Astrocyte (in vitro differentiated cells and primary cell): Measurements from ENCODE around the gene POLR2I. TPM values are rescaled to one million over a fixed set of nuclear protein-coding genes. Genes with fewer than 3 reads are reported as not detected.

Experiments
- DNase-seq: peaks from one replicate; pipeline ENCODE4 v3.0.0-alpha.2; 2010; ENCODE audit warnings: low read depth
- FAIRE-seq: peaks from 2 replicates; lab custom pipeline; 2011; peaks lifted over from hg19 to GRCh38; lab: Jason Lieb, UNC
- H2AFZ ChIP-seq: 2 replicates; pipeline ENCODE4 v1.6.0; 2012; ENCODE audit warnings: low read depth, low read length, inconsistent platforms
- H3K27ac ChIP-seq: 2 replicates; pipeline ENCODE4 v1.5.1; 2011; ENCODE audit warnings: low read depth, low read length, inconsistent platforms
- H3K27me3 ChIP-seq: 2 replicates; pipeline ENCODE4 v1.6.0; 2011; ENCODE audit warnings: low read length, inconsistent platforms; ENCODE audit not compliant: insufficient read depth
- H3K36me3 ChIP-seq: 2 replicates; pipeline ENCODE4 v1.5.1; 2011; ENCODE audit warnings: low read length, inconsistent platforms; ENCODE audit not compliant: insufficient read depth
- H3K4me1 ChIP-seq: 2 replicates; pipeline ENCODE4 v1.5.1; 2011; ENCODE audit warnings: low read length, inconsistent platforms; ENCODE audit not compliant: insufficient read depth
- H3K4me2 ChIP-seq: 2 replicates; pipeline ENCODE4 v1.6.0; 2012; ENCODE audit warnings: low read length, inconsistent platforms
- H3K4me3 ChIP-seq: 2 replicates; pipeline ENCODE4 v1.5.1; 2011; ENCODE audit warnings: low read depth, mild to moderate bottlenecking, low read length, inconsistent platforms; ENCODE audit not compliant: insufficient read depth
- H3K79me2 ChIP-seq: 2 replicates; pipeline ENCODE4 v1.6.0; 2012; ENCODE audit warnings: mild to moderate bottlenecking, low read length, inconsistent platforms; ENCODE audit not compliant: insufficient read depth
- H3K9ac ChIP-seq: 2 replicates; pipeline ENCODE4 v1.6.0; 2012; ENCODE audit warnings: mild to moderate bottlenecking, low read length, inconsistent platforms
- H3K9me3 ChIP-seq: 2 replicates; pipeline ENCODE4 v1.5.1; 2012; ENCODE audit warnings: low read depth, mild to moderate bottlenecking, low read length, inconsistent platforms; ENCODE audit not compliant: insufficient read depth
- H4K20me1 ChIP-seq: 2 replicates; pipeline ENCODE4 v1.6.0; 2012; ENCODE audit warnings: low read length, inconsistent platforms; ENCODE audit not compliant: insufficient read depth
- H3K27ac Mint-ChIP-seq: one replicate; pipeline ENCODE4 v1.8.0; 2021; ENCODE audit warnings: mild to moderate bottlenecking, mixed read lengths; ENCODE audit not compliant: unreplicated experiment
- H3K27me3 Mint-ChIP-seq: one replicate; pipeline ENCODE4 v1.8.0; 2021; ENCODE audit warnings: low read depth, mixed read lengths; ENCODE audit not compliant: unreplicated experiment
- H3K36me3 Mint-ChIP-seq: one replicate; pipeline ENCODE4 v1.8.0; 2021; ENCODE audit warnings: low read depth, mixed read lengths; ENCODE audit not compliant: unreplicated experiment
- H3K4me1 Mint-ChIP-seq: one replicate; pipeline ENCODE4 v1.8.0; 2021; ENCODE audit warnings: low read depth, mixed read lengths; ENCODE audit not compliant: unreplicated experiment
- H3K4me3 Mint-ChIP-seq: one replicate; pipeline ENCODE4 v1.8.0; 2021; ENCODE audit warnings: mild to moderate bottlenecking, moderate library complexity, mixed read lengths; ENCODE audit not compliant: unreplicated experiment
- H3K9me3 Mint-ChIP-seq: one replicate; pipeline ENCODE4 v1.8.0; 2021; ENCODE audit warnings: mild to moderate bottlenecking, mixed read lengths; ENCODE audit not compliant: unreplicated experiment
- CTCF ChIP-seq: IDR thresholded peaks from 2 replicates; pipeline ENCODE4 v1.5.1; 2011; ENCODE audit warnings: low read depth, mild to moderate bottlenecking, inconsistent platforms, low read length, moderate library complexity; ENCODE audit not compliant: insufficient read depth
- EZH2 ChIP-seq: IDR thresholded peaks from 2 replicates; pipeline ENCODE4 v1.6.1; 2012; ENCODE audit warnings: mild to moderate bottlenecking, low read length, inconsistent platforms; ENCODE audit not compliant: insufficient read depth
- total RNA-seq: library from RNA; stranded (reverse); gene quantifications from 2 replicates; pipeline ENCODE4 v1.2.1, GENCODE V29; 2021

Gene POLR2I
- total RNA-seq, 1 donor from 2014 or later: 65.1 TPM

DNA sequence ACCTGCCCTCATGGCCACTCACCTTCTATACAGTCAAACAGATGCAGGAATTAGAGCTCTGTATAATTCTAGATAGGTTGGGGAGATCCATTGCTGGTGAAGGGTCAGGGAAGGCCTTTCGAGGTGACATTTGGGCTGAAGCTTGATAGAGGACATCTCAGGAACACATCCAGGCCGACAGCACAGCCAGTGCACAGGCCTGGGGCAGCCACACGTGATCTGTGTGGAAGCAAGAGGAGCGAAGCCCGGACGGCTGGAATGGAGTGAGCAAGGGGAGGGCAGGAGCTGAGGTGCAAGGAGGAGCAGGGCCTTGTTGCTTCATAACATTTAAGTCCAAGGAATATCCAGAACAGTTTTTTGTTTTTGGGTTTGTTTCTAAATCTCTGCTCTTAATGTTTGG is 8.2 kb downstream of the POLR2I start:
- Histone ChIP-seq H3K79me2 (no peaks in the 10 kb centered on the region), H3K9me3 (no peaks in the 10 kb centered on the region), H3K4me2 (no peak overlapping the region), H3K27ac (no peak overlapping the region), H2AFZ (no peak overlapping the region), H4K20me1 (no peaks in the 10 kb centered on the region), H3K4me3 (no peak overlapping the region), H3K9ac (no peak overlapping the region), H3K36me3 (peaks cover 3% of the 10 kb centered on the region), H3K27me3 (no peaks in the 10 kb centered on the region), H3K4me1 (no peaks in the 10 kb centered on the region)
- Mint-ChIP-seq H3K27ac (no peak overlapping the region), H3K27me3 (no peaks in the 10 kb centered on the region), H3K36me3 (peaks cover 10% of the 10 kb centered on the region), H3K4me1 (peaks cover 7% of the 10 kb centered on the region), H3K9me3 (peaks cover 3% of the 10 kb centered on the region), H3K4me3 (no peak overlapping the region)
- TF ChIP-seq EZH2: no peak
- no peak for TF ChIP-seq CTCF
- DNase-seq (no peak), FAIRE-seq (no peak)

DNA sequence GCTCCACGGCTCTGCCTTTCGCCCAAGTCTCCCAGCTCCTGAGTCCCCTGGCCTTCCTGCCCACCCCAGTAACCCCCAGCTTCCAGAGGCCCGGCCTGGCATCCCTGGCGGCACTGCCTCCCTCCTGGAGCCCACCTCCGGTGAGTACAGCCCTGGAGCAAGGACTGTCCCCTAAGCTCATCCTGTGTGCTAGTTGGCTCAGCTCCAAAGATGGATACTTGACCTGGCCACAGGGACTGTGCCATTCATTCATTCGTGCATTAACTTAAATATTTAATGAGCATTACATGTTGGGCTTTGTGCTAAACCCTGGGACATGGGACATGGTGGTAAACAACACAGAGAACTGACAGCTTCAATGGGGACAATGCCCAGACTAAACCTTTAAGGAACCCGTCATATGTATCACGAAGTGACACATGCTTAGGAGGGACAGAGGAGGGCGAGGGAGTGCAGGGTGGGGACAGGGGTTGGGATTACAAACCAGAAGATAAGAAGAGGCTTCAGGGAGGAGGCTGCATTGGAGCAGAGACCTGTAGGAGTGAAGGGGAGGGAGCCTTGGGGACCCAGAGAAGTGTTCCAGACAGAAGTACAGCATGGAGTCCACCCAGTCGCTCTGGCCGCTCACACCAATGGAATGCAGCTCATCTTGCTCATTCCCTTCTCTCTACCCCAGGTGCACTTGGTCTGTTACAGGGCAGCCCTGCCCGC is 10.7 kb downstream of the POLR2I start:
- no peak overlapping the region for H3K9ac ChIP-seq
- H2AFZ ChIP-seq: no peak overlapping the region
- H3K27ac ChIP-seq: no peak overlapping the region
- no peaks in the 10 kb centered on the region for H3K79me2 ChIP-seq
- FAIRE-seq (no peak), DNase-seq (no peak)
- no peak overlapping the region for H3K27ac Mint-ChIP-seq
- H3K4me3 Mint-ChIP-seq: no peak overlapping the region
- peaks cover 7% of the 10 kb centered on the region for H3K4me1 Mint-ChIP-seq
- no peaks in the 10 kb centered on the region for H3K27me3 ChIP-seq
- H3K9me3 ChIP-seq: no peaks in the 10 kb centered on the region
- H4K20me1 ChIP-seq: no peaks in the 10 kb centered on the region
- H3K27me3 Mint-ChIP-seq: no peaks in the 10 kb centered on the region
- H3K9me3 Mint-ChIP-seq: peaks cover 3% of the 10 kb centered on the region
- no peak overlapping the region for H3K4me2 ChIP-seq
- H3K4me3 ChIP-seq: no peak overlapping the region
- H3K36me3 Mint-ChIP-seq: peaks cover 8% of the 10 kb centered on the region
- peaks cover 3% of the 10 kb centered on the region for H3K36me3 ChIP-seq
- TF ChIP-seq EZH2 (no peak), CTCF (no peak)
- no peaks in the 10 kb centered on the region for H3K4me1 ChIP-seq

- TF ChIP-seq EZH2 (no peak), CTCF (no peak)
- no peak overlapping the region for H3K4me2 ChIP-seq
- FAIRE-seq: no peak
Observed at GRCh38 chr19:36103040-36103626, 11.5 kb downstream of the POLR2I start.

More at GRCh38 chr19:36103040-36103626, 11.5 kb downstream of the POLR2I start:
- Histone ChIP-seq H4K20me1 (no peaks in the 10 kb centered on the region), H3K4me3 (no peak overlapping the region), H3K36me3 (peaks cover 3% of the 10 kb centered on the region), H3K9me3 (no peaks in the 10 kb centered on the region), H3K79me2 (no peaks in the 10 kb centered on the region), H3K27me3 (no peaks in the 10 kb centered on the region), H3K27ac (no peak overlapping the region), H3K9ac (no peak overlapping the region), H2AFZ (no peak overlapping the region), H3K4me1 (no peaks in the 10 kb centered on the region)
- DNase-seq: no peak
- peaks cover 3% of the 10 kb centered on the region for H3K9me3 Mint-ChIP-seq
- H3K4me3 Mint-ChIP-seq: no peak overlapping the region
- H3K27me3 Mint-ChIP-seq: no peaks in the 10 kb centered on the region
- H3K4me1 Mint-ChIP-seq: peaks cover 7% of the 10 kb centered on the region
- H3K36me3 Mint-ChIP-seq: peaks cover 4% of the 10 kb centered on the region
- no peak overlapping the region for H3K27ac Mint-ChIP-seq
